Colonic mucosa (tissue), 4 donors: ENCODE results near the gene INSM1. TPM values are rescaled to one million over a fixed set of nuclear protein-coding genes. Genes with fewer than 3 reads are reported as not detected.

ENCODE experiments used
- DNase-seq: peaks from one replicate; pipeline ENCODE4 v3.0.0-alpha.2; 2020
- H3K27ac ChIP-seq: fragments of 200-600 bp; one replicate; pipeline ENCODE4 v1.8.0; 2021
- H3K27me3 ChIP-seq: fragments of 200-600 bp; one replicate; pipeline ENCODE4 v1.8.0; 2021
- H3K36me3 ChIP-seq: fragments of 200-600 bp; one replicate; pipeline ENCODE4 v1.8.0; 2021
- H3K4me1 ChIP-seq: fragments of 200-600 bp; one replicate; pipeline ENCODE4 v1.8.0; 2021; ENCODE audit warnings: mild to moderate bottlenecking
- H3K4me3 ChIP-seq: fragments of 200-600 bp; one replicate; pipeline ENCODE4 v1.8.0; 2021
- H3K9ac ChIP-seq, 2 donors: one replicate each; pipeline ENCODE4 v1.7.0; 2013; ENCODE audit warnings: control low read depth in 2 of 2, low read depth in 2 of 2, low read length in 2 of 2
- H3K9me3 ChIP-seq: fragments of 200-600 bp; one replicate; pipeline ENCODE4 v1.8.0; 2021
- CTCF ChIP-seq: fragments of 200-600 bp; IDR thresholded peaks from one replicate; pipeline ENCODE4 v1.8.0; 2022; ENCODE audit warnings: antibody characterized with exemption, mild to moderate bottlenecking
- intact Hi-C: fragments of 100-400 bp; cut with DNase I; formaldehyde crosslinking; loops from one replicate; pipeline ENCODE4 v1.14.1; 2022
- total RNA-seq, 2 donors: library from RNA; stranded (reverse); fragmentation: NEBNext Ultra II Directional in 1 of 2; extraction: Animal tissue kit (Norgen Biotek cat#: 25700) in 1 of 2; gene quantifications; one replicate each; pipeline ENCODE4 v1.2.1, GENCODE V29; 2021
- donor health status: healthy.
- donor health status: DM: no; HTN: no; CAD: no.
- donor health status: DM: no; HTN: no; CAD: no.

The INSM1 gene
- total RNA-seq, 2 donors from 2014 or later, result 5.0 to 8.6 TPM

- DNase-seq, result no peak
- Histone ChIP-seq H3K4me1 (no peaks in the 10 kb centered on the region), H3K36me3 (no peaks in the 10 kb centered on the region), H3K9me3 (no peaks in the 10 kb centered on the region), H3K27me3 (no peaks in the 10 kb centered on the region), H3K9ac (no peak overlapping the region), H3K4me3 (no peak overlapping the region), H3K27ac (no peak overlapping the region)
- TF ChIP-seq CTCF, result no peak
- intact Hi-C loops, result no loop called here
Measured at GRCh38 chr20:20401991-20402390, 34.1 kb downstream of the INSM1 start.

- Histone ChIP-seq H3K27ac (no peak overlapping the region), H3K9me3 (no peaks in the 10 kb centered on the region), H3K27me3 (no peaks in the 10 kb centered on the region), H3K4me1 (no peaks in the 10 kb centered on the region), H3K4me3 (no peak overlapping the region), H3K36me3 (no peaks in the 10 kb centered on the region), H3K9ac (no peak overlapping the region)
- intact Hi-C loops, result no loop called here
- DNase-seq, result no peak
- TF ChIP-seq CTCF, result no peak
Measured at GRCh38 chr20:20404633-20405032, 36.7 kb downstream of the INSM1 start.

GRCh38 chr20:20405623-20406022 lies 37.7 kb downstream of the INSM1 start:
- Histone ChIP-seq H3K4me1 (no peaks in the 10 kb centered on the region), H3K27me3 (no peaks in the 10 kb centered on the region), H3K9me3 (no peaks in the 10 kb centered on the region), H3K9ac (no peak overlapping the region), H3K4me3 (no peak overlapping the region), H3K27ac (no peak overlapping the region), H3K36me3 (no peaks in the 10 kb centered on the region)
- intact Hi-C loops, result no loop called here
- TF ChIP-seq CTCF, result no peak
- no peak for DNase-seq

GRCh38 chr20:20406306-20406705 lies 38.4 kb downstream of the INSM1 start:
- no peak overlapping the region for H3K4me3 ChIP-seq
- no peaks in the 10 kb centered on the region for H3K27me3 ChIP-seq
- H3K36me3 ChIP-seq, result no peaks in the 10 kb centered on the region
- no peak overlapping the region for H3K9ac ChIP-seq
- intact Hi-C loops, result no loop called here
- no peak overlapping the region for H3K27ac ChIP-seq
- no peak for DNase-seq
- H3K9me3 ChIP-seq, result no peaks in the 10 kb centered on the region
- H3K4me1 ChIP-seq, result no peaks in the 10 kb centered on the region
- no peak for TF ChIP-seq CTCF

- DNase-seq, result no peak
- no peaks in the 10 kb centered on the region for H3K36me3 ChIP-seq
Measured at GRCh38 chr20:20407891-20408805, 40.2 kb downstream of the INSM1 start.

More at GRCh38 chr20:20407891-20408805, 40.2 kb downstream of the INSM1 start:
- intact Hi-C loops, result no loop called here
- no peaks in the 10 kb centered on the region for H3K27me3 ChIP-seq
- no peaks in the 10 kb centered on the region for H3K9me3 ChIP-seq
- no peak overlapping the region for H3K4me3 ChIP-seq
- no peaks in the 10 kb centered on the region for H3K4me1 ChIP-seq
- TF ChIP-seq CTCF, result no peak
- no peak overlapping the region for H3K9ac ChIP-seq
- H3K27ac ChIP-seq, result no peak overlapping the region
